Occipital lobe (tissue), 2 donors: ENCODE data around the gene GREB1. TPM values are rescaled to one million over a fixed set of nuclear protein-coding genes. Genes with fewer than 3 reads are reported as not detected.
"Not testable (repeated sequence)": the region's sequence is repeated elsewhere in the genome, so short reads cannot be mapped to it uniquely, and the experiment has no call there.

ENCODE experiments used
- DNase-seq: peaks from one replicate; lab custom pipeline; 2025; lab: John Stamatoyannopoulos, UW
- total RNA-seq: library from RNA; depleted of rRNA; stranded (reverse); fragments of >200 nt; gene quantifications from one replicate; pipeline ENCODE4 v1.2.3, GENCODE V29; 2014

The GREB1 gene
- total RNA-seq, 1 donor from 2014 or later: 1.4 TPM

GRCh38 chr2:11659115-11659475, 125.2 kb downstream of the GREB1 start:
- no peak for DNase-seq

- no peak for DNase-seq
Measured at GRCh38 chr2:11659851-11660250, 126.0 kb downstream of the GREB1 start.

GRCh38 chr2:11660396-11660795, 126.6 kb downstream of the GREB1 start:
- DNase-seq: not testable (repeated sequence)

GRCh38 chr2:11661891-11662435, 128.1 kb downstream of the GREB1 start:
- no peak for DNase-seq

GRCh38 chr2:11662882-11663281, 129.0 kb downstream of the GREB1 start:
- no peak for DNase-seq

GRCh38 chr2:11663427-11663826, 129.6 kb downstream of the GREB1 start:
- DNase-seq: no peak

- no peak for DNase-seq
Measured at GRCh38 chr2:11665028-11665427, 131.2 kb downstream of the GREB1 start.

GRCh38 chr2:11665510-11666362, 131.9 kb downstream of the GREB1 start:
- DNase-seq: no peak

- no peak for DNase-seq
Measured at GRCh38 chr2:11667194-11667593, 133.3 kb downstream of the GREB1 start.

- DNase-seq: no peak
Measured at GRCh38 chr2:11667866-11668637, 134.2 kb downstream of the GREB1 start.

GRCh38 chr2:11669454-11670291, 135.8 kb downstream of the GREB1 start, which contains the start of gene NTSR2:
NTSR2 (minus strand) TSS chr2:11670195; CDS start chr2:11670129, 66 bp downstream.
- peak; percentile 49 for DNase-seq

GRCh38 chr2:11672407-11672806, 138.6 kb downstream of the GREB1 start:
- DNase-seq: no peak

- no peak for DNase-seq
Measured at GRCh38 chr2:11674983-11675382, 141.1 kb downstream of the GREB1 start.

- no peak for DNase-seq
Measured at GRCh38 chr2:11675423-11676112, 141.7 kb downstream of the GREB1 start.

- no peak for DNase-seq
Measured at GRCh38 chr2:11676640-11677039, 142.8 kb downstream of the GREB1 start.

GRCh38 chr2:11677136-11678055, 143.6 kb downstream of the GREB1 start:
- DNase-seq: no peak

GRCh38 chr2:11678306-11678960, 144.6 kb downstream of the GREB1 start:
- DNase-seq: no peak

GRCh38 chr2:11679016-11679415, 145.2 kb downstream of the GREB1 start:
- no peak for DNase-seq
